Measurements from ENCODE around the gene MGARP.

GRCh38 chr4:139247700-139248238 is 32.3 kb downstream of the MGARP start:
- TF ChIP-seq CTCF (conservative IDR thresholded peaks at IDR 0.05 in 1 of 2, IDR thresholded peaks at IDR 0.05 in 1 of 2; ENCODE audit: low read depth in 1 of 2, low read length in 2 of 2) (no peak), EZH2 (IDR thresholded peaks at IDR 0.05; ENCODE audit: low read length, missing control alignments) (no peak)

Data from fibroblast of lung (primary cell).